Activated T-cell treated with anti-CD3 and anti-CD28 coated beads, Interleukin-2, amount 50 U/mL, for 72 hours (primary cell): Measurements from ENCODE around the gene LRRC7. TPM values are rescaled to one million over a fixed set of nuclear protein-coding genes. Genes with fewer than 3 reads are reported as not detected.

Experiments
- ATAC-seq, 2 donors: fragments of 150-1000 bp; cut with Tn5 transposase; replicated peaks in 1 of 2; 2 replicates each; pipeline ENCODE4 v1.10.0; 2021; ENCODE audit warnings: moderate library complexity in 2 of 2, mild to moderate bottlenecking in 1 of 2
- DNase-seq, 2 donors: peaks; one replicate each; pipeline ENCODE4 v3.0.0; 2021 to 2022; ENCODE audit warnings: mixed read lengths in 1 of 2
- H3K27ac Mint-ChIP-seq: one replicate; pipeline ENCODE4 v1.8.0; 2022; ENCODE audit warnings: mild to moderate bottlenecking, moderate library complexity, mixed read lengths
- H3K27me3 Mint-ChIP-seq: one replicate; pipeline ENCODE4 v1.8.0; 2022; ENCODE audit warnings: low read depth, mixed read lengths
- H3K36me3 Mint-ChIP-seq, 2 donors: one replicate each; pipeline ENCODE4 v1.8.0; 2022; ENCODE audit warnings: mixed read lengths in 2 of 2, mild to moderate bottlenecking in 1 of 2; ENCODE audit not compliant: insufficient read depth in 2 of 2
- H3K4me1 Mint-ChIP-seq: one replicate; pipeline ENCODE4 v1.8.0; 2022; ENCODE audit warnings: low read depth, mixed read lengths
- H3K4me3 Mint-ChIP-seq, 2 donors: one replicate each; pipeline ENCODE4 v1.8.0; 2022; ENCODE audit warnings: mild to moderate bottlenecking in 2 of 2, mixed read lengths in 2 of 2, moderate library complexity in 2 of 2
- H3K9me3 Mint-ChIP-seq, 2 donors: one replicate each; pipeline ENCODE4 v1.8.0; 2022; ENCODE audit warnings: mixed read lengths in 2 of 2
- total RNA-seq, 2 donors: library from RNA; stranded (reverse); gene quantifications; one replicate each; pipeline ENCODE4 v1.2.3, GENCODE V29; 2022

Gene LRRC7
- total RNA-seq, 2 donors from 2014 or later: 0.22 TPM; not detected in 1

- Mint-ChIP-seq H3K27me3 (no peaks in the 10 kb centered on the region), H3K27ac (no peak overlapping the region), H3K36me3 (no peaks in the 10 kb centered on the region), H3K4me1 (no peaks in the 10 kb centered on the region), H3K4me3 (no peak overlapping the region), H3K9me3 (no peaks in the 10 kb centered on the region)
- DNase-seq (no peak), ATAC-seq (no peak)
These were observed 423.9 kb downstream of the LRRC7 start for GRCh38 chr1:69991644-69992043.

DNA sequence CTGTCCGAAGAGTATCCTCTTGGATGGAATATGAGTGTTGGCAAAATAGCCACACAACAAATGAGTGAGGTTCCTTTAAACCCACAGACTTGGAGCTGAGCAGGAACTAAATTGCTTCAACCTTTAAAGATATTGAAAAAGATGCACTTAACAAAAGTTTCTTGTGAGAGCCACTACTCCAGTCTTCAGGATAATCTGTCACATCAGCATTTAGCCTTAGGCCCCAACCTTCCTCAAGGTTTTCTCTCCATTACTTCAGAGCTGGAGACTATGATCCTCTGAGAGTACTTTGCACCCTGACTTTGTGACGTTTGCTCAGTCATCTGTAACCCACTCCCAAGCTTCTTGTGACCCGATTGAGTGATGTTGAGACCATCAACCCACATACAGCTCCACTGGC is 424.9 kb downstream of the LRRC7 start:
- ATAC-seq (no peak), DNase-seq (no peak)
- no peak overlapping the region for H3K27ac Mint-ChIP-seq
- H3K4me1 Mint-ChIP-seq: no peaks in the 10 kb centered on the region
- no peaks in the 10 kb centered on the region for H3K36me3 Mint-ChIP-seq
- no peaks in the 10 kb centered on the region for H3K9me3 Mint-ChIP-seq
- H3K4me3 Mint-ChIP-seq: no peak overlapping the region
- no peaks in the 10 kb centered on the region for H3K27me3 Mint-ChIP-seq

DNA sequence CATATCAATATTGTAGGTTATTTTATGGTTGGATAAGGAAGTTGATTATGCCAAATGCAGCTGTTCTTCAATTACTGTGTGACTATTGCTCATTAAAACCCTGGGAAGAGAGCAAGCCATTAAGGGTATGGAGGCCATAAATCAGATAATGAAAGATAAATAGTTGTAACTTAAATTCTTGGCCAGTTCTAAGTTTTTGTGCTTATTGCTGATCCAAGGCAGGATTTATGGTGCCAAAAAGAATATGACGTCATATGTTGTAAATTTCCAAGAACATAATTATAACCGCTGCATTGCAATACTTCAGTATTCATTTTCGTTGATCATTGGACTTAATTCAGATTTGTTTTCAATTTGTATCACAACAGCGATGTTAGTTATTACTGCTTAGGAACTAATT is 426.1 kb downstream of the LRRC7 start:
- no peaks in the 10 kb centered on the region for H3K36me3 Mint-ChIP-seq
- H3K27ac Mint-ChIP-seq: no peak overlapping the region
- H3K9me3 Mint-ChIP-seq: peaks cover 2% of the 10 kb centered on the region in 2 donors
- no peak for ATAC-seq
- no peaks in the 10 kb centered on the region for H3K27me3 Mint-ChIP-seq
- no peak for DNase-seq
- H3K4me1 Mint-ChIP-seq: no peaks in the 10 kb centered on the region
- H3K4me3 Mint-ChIP-seq: no peak overlapping the region

- no peaks in the 10 kb centered on the region for H3K4me1 Mint-ChIP-seq
- no peaks in the 10 kb centered on the region for H3K36me3 Mint-ChIP-seq
- no peaks in the 10 kb centered on the region for H3K27me3 Mint-ChIP-seq
- ATAC-seq (no peak), DNase-seq (no peak)
- H3K4me3 Mint-ChIP-seq: no peak overlapping the region
- H3K9me3 Mint-ChIP-seq: peaks cover 2% of the 10 kb centered on the region in 2 donors
- H3K27ac Mint-ChIP-seq: no peak overlapping the region
These were observed 426.5 kb downstream of the LRRC7 start for GRCh38 chr1:69994241-69994640.

DNA sequence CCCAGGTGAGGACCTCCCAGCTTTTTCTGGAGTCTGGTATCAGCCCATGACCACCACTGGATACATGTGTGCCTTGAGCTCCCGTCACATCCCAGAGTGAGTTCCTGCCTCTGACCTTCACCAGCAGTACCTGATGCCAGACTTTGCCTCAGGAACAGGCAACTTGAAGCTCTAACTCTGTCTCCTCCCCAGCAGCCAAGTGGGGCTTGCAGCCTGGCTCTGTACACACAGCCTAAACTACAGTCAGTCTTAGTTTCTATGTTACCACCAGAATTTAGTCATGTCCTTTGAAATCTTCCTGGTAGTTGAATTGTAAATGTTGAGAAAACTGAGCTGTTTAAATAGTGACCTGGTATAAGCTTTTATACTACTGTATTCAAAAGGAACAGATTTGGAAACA is 431.1 kb downstream of the LRRC7 start:
- Mint-ChIP-seq H3K4me3 (no peak overlapping the region), H3K9me3 (peaks cover 2% of the 10 kb centered on the region in 2 donors), H3K4me1 (no peaks in the 10 kb centered on the region), H3K36me3 (no peaks in the 10 kb centered on the region), H3K27ac (no peak overlapping the region), H3K27me3 (no peaks in the 10 kb centered on the region)
- DNase-seq (no peak), ATAC-seq (no peak)

DNA sequence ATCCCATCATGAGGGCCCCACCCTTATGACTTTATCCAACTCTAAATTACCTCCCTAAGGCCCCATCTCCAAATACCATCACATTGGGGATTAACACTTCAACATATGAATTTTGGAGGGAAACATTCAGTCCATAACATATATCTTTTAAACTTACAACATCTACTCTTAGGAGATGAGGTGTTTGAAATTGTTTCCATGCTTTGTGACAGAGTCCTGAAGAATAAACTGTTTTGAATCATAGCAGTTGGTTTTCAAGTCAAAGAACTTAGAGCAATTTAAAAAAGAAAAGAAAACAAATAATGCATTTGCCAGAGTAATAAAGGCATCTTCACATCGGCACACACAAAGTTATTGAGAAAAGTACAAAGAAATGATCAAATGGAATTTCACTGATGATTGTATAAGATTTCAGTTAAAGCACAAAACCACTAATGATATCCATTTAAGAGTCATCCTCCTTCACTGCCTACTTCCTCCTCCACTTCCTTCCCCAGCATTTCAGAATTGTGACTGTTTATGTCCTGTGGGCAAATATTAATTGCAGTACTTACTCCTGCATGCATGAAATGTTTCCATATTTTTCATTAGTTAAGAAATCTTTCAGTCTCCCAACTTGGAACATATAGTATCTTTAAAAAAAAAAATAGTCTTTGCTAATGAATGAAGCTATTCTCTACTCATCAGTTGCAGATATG is 435.6 kb downstream of the LRRC7 start:
- no peak for DNase-seq
- H3K36me3 Mint-ChIP-seq: no peaks in the 10 kb centered on the region
- H3K27ac Mint-ChIP-seq: no peak overlapping the region
- H3K4me3 Mint-ChIP-seq: no peak overlapping the region
- no peaks in the 10 kb centered on the region for H3K9me3 Mint-ChIP-seq
- H3K4me1 Mint-ChIP-seq: no peaks in the 10 kb centered on the region
- H3K27me3 Mint-ChIP-seq: no peaks in the 10 kb centered on the region
- no peak for ATAC-seq

DNA sequence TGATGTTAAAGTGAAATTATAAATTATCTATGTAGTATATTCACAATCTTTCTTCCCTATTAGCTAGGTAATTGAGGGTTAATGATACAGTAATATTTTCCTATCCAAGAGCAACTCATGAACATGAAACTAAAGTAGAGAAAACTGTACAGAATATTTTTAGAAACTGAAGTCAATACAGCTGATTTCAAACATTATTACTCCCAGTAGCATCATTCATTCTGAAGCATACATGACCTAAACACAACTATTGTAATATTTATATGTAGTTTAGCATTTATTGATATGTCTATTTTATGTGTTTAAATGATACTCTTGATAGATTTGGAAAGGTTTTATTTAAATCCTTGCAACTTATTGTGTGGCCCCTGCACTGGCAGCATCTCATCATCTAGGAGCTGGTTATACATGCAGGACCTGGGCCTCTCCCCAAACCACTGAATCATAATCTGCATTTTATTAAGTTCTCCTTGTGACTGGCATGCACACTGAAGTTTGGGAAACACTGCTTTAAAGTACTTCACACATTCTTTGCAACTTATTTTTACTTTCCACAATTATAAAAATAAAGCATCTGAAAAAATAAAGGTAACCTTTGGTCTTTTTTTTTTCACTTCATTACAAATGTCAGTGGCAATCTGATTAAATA is 437.8 kb downstream of the LRRC7 start:
- ATAC-seq (no peak), DNase-seq (no peak)
- H3K4me1 Mint-ChIP-seq: no peaks in the 10 kb centered on the region
- H3K4me3 Mint-ChIP-seq: no peak overlapping the region
- no peak overlapping the region for H3K27ac Mint-ChIP-seq
- no peaks in the 10 kb centered on the region for H3K27me3 Mint-ChIP-seq
- no peaks in the 10 kb centered on the region for H3K9me3 Mint-ChIP-seq
- no peaks in the 10 kb centered on the region for H3K36me3 Mint-ChIP-seq

- DNase-seq: no peak
- ATAC-seq: no peak
- Mint-ChIP-seq H3K27me3 (no peaks in the 10 kb centered on the region), H3K9me3 (no peaks in the 10 kb centered on the region), H3K4me3 (no peak overlapping the region), H3K36me3 (no peaks in the 10 kb centered on the region), H3K27ac (no peak overlapping the region), H3K4me1 (no peaks in the 10 kb centered on the region)
These were observed 440.9 kb downstream of the LRRC7 start for GRCh38 chr1:70008660-70009059.

- no peaks in the 10 kb centered on the region for H3K36me3 Mint-ChIP-seq
- DNase-seq: no peak
- no peak for ATAC-seq
- no peak overlapping the region for H3K4me3 Mint-ChIP-seq
- no peaks in the 10 kb centered on the region for H3K4me1 Mint-ChIP-seq
- H3K9me3 Mint-ChIP-seq: no peaks in the 10 kb centered on the region
- H3K27ac Mint-ChIP-seq: no peak overlapping the region
- H3K27me3 Mint-ChIP-seq: no peaks in the 10 kb centered on the region
These were observed 450.0 kb downstream of the LRRC7 start for GRCh38 chr1:70017770-70018169.

GRCh38 chr1:70024272-70024671 is 456.6 kb downstream of the LRRC7 start:
- Mint-ChIP-seq H3K27ac (no peak overlapping the region), H3K4me1 (no peaks in the 10 kb centered on the region), H3K27me3 (no peaks in the 10 kb centered on the region), H3K36me3 (no peaks in the 10 kb centered on the region), H3K4me3 (no peak overlapping the region), H3K9me3 (no peaks in the 10 kb centered on the region)
- DNase-seq (no peak), ATAC-seq (no peak)

DNA sequence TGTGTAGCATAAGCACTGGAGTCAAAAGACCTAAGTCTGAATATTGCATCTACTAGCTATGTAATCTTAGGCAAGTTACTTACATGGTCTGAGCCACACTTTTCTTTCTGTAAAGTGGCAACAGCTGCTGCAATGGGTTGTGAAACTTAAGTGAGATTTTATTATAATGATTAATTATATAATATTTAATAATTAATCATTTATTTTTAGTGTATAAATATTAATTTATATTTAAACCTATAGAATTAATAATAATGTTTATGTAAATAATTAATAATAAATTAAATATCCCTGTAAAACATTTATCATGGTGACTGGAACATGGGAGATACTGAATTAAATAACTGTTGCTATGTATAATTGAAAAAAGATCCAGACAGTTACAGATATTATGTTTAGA is 457.3 kb downstream of the LRRC7 start:
- no peaks in the 10 kb centered on the region for H3K9me3 Mint-ChIP-seq
- no peak for ATAC-seq
- no peaks in the 10 kb centered on the region for H3K4me1 Mint-ChIP-seq
- no peak for DNase-seq
- H3K4me3 Mint-ChIP-seq: no peak overlapping the region
- H3K27me3 Mint-ChIP-seq: no peaks in the 10 kb centered on the region
- H3K36me3 Mint-ChIP-seq: no peaks in the 10 kb centered on the region
- H3K27ac Mint-ChIP-seq: no peak overlapping the region

DNA sequence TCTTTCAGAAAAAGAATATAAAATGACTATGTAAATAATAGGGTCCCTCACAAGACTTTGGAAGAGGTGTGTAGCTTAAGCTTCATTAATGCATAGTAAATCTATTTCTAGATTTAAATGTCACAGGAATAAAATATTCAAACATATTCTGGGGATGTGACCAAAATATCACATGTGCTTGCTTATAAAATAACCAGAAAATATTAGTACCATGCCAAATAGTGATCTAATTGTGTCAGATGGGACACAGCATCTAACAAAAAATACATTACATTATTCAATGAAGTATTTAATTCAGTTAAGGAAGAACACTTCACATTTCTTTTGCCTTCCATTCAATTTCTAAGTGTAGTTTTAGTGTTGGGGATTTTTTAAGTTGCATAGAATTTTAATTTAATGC is 458.1 kb downstream of the LRRC7 start:
- Mint-ChIP-seq H3K27ac (no peak overlapping the region), H3K4me1 (no peaks in the 10 kb centered on the region), H3K27me3 (no peaks in the 10 kb centered on the region), H3K4me3 (no peak overlapping the region), H3K36me3 (no peaks in the 10 kb centered on the region), H3K9me3 (no peaks in the 10 kb centered on the region)
- no peak for DNase-seq
- no peak for ATAC-seq

DNA sequence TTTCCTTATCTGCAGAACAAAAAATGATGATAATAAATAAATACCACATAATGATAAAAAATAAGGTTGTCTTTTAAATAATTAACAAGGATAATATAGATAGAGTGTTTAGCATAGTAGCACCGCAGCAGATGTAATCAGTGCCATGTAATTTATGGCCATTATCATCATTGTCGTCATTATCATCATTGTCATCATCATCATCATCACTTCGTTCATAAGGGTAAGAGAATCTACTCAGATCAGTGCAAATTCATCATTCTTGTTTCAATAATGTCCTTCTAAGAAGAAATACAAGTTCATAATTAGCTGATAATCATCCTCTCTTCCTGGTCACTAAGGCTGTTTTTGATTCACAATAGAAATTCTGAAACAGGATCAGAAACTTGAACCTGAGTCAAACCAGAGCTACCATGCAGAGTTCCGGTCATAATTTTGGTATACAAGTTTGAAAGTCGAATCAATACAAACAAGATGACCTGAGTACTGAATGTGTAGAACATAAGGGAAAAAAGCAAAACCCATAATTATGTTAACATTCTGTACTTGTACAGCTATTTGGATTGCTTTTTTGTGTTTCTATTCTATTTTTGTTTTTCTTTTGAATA is 465.6 kb downstream of the LRRC7 start:
- Mint-ChIP-seq H3K9me3 (no peaks in the 10 kb centered on the region), H3K4me3 (no peak overlapping the region), H3K36me3 (no peaks in the 10 kb centered on the region), H3K27me3 (no peaks in the 10 kb centered on the region), H3K27ac (no peak overlapping the region), H3K4me1 (no peaks in the 10 kb centered on the region)
- ATAC-seq (no peak), DNase-seq (no peak)

DNA sequence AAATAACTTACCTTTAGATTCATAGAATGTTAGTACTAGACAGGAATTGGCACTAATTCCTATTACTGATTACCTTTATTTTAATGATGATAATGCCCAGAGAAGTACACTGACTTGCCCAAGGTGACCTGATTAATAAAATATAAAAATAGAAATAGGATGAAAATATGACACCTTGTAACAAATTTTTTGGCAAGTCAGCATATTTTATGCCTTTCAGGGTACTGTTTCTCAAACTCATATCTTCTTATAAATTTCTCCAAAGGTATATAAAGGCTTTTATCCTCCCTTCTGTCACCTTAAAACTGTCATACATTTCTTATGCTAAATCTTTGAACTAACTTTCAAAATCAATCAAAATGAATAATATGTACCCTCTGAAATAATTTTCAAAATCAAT is 466.2 kb downstream of the LRRC7 start:
- Mint-ChIP-seq H3K9me3 (no peaks in the 10 kb centered on the region), H3K27ac (no peak overlapping the region), H3K4me1 (no peaks in the 10 kb centered on the region), H3K27me3 (no peaks in the 10 kb centered on the region), H3K36me3 (no peaks in the 10 kb centered on the region), H3K4me3 (no peak overlapping the region)
- ATAC-seq (no peak), DNase-seq (no peak)
